WTC11 (cell line): ENCODE results near the gene NIT2. TPM values are rescaled to one million over a fixed set of nuclear protein-coding genes. Genes with fewer than 3 reads are reported as not detected.

Experiments
- ATAC-seq: fragments of 200-7000 bp; cut with Tn5 transposase; 2 replicates; pipeline ENCODE4 v1.10.0; 2021; ENCODE audit warnings: mild to moderate bottlenecking, moderate library complexity
- CTCF ChIA-PET: fragments of 300-600 bp; sonication (Branson Sonifier 250); formaldehyde crosslinking; loops from one replicate; lab custom pipeline; 2021; ENCODE audit warnings: antibody characterized with exemption; lab: Charles Lee
- POLR2A ChIA-PET: fragments of 350-600 bp; sonication (Branson Sonifier 250); formaldehyde crosslinking; loops from one replicate; lab custom pipeline; 2021; ENCODE audit warnings: antibody characterized with exemption; lab: Charles Lee
- DNase-seq: peaks from one replicate; pipeline ENCODE4 v3.0.0; 2021; ENCODE audit warnings: low spot score
- H3K27ac Mint-ChIP-seq: 2 replicates; pipeline ENCODE4 v1.8.0; 2021; ENCODE audit warnings: mixed read lengths
- H3K27me3 Mint-ChIP-seq: 2 replicates; pipeline ENCODE4 v1.8.0; 2021; ENCODE audit warnings: low read depth, mild to moderate bottlenecking, moderate library complexity, mixed read lengths
- H3K36me3 Mint-ChIP-seq: 2 replicates; pipeline ENCODE4 v1.8.0; 2021; ENCODE audit warnings: mixed read lengths
- H3K4me1 Mint-ChIP-seq: 2 replicates; pipeline ENCODE4 v1.8.0; 2022; ENCODE audit warnings: mixed read lengths
- H3K4me3 Mint-ChIP-seq: 2 replicates; pipeline ENCODE4 v1.8.0; 2021; ENCODE audit warnings: mild to moderate bottlenecking, moderate library complexity, mixed read lengths
- H3K9me3 Mint-ChIP-seq: 2 replicates; pipeline ENCODE4 v1.8.0; 2021; ENCODE audit warnings: mixed read lengths
- ARID4B ChIP-seq: sonication (generic); formaldehyde crosslinking; IDR thresholded peaks from 2 replicates; pipeline ENCODE4 v1.8.0; 2023; ENCODE audit warnings: missing genetic modification reagents, mild to moderate bottlenecking, borderline replicate concordance
- ATF3 ChIP-seq: sonication (generic); formaldehyde crosslinking; conservative IDR thresholded peaks from 2 replicates; pipeline ENCODE4 v1.8.1; 2022; ENCODE audit warnings: mild to moderate bottlenecking, missing genetic modification reagents
- CTCF ChIP-seq: fragments of 200-600 bp; IDR thresholded peaks from 2 replicates; pipeline ENCODE4 v1.8.0; 2022; ENCODE audit warnings: antibody characterized with exemption
- E2F5 ChIP-seq: sonication (generic); formaldehyde crosslinking; IDR thresholded peaks from 2 replicates; pipeline ENCODE4 v1.8.1; 2022; ENCODE audit warnings: mild to moderate bottlenecking, moderate library complexity, missing genetic modification reagents
- EMX1 ChIP-seq: fragments of 250-450 bp; sonication (Bioruptor Pico); IDR thresholded peaks from 2 replicates; pipeline ENCODE4 v1.8.0; 2021; ENCODE audit warnings: mild to moderate bottlenecking
- HMGXB4 ChIP-seq: sonication (generic); formaldehyde crosslinking; IDR thresholded peaks from 2 replicates; pipeline ENCODE4 v1.8.1; 2023; ENCODE audit warnings: mild to moderate bottlenecking, moderate library complexity, missing genetic modification reagents
- JAZF1 ChIP-seq: fragments of 250-450 bp; sonication (Bioruptor Pico); IDR thresholded peaks from 2 replicates; pipeline ENCODE4 v1.9.0; 2021; ENCODE audit warnings: moderate library complexity, mild to moderate bottlenecking, inconsistent platforms
- SMAD4 ChIP-seq: sonication (generic); formaldehyde crosslinking; IDR thresholded peaks from 2 replicates; pipeline ENCODE4 v1.8.0; 2022; ENCODE audit warnings: mild to moderate bottlenecking, missing genetic modification reagents
- SP1 ChIP-seq: sonication (generic); formaldehyde crosslinking; conservative IDR thresholded peaks from 2 replicates; pipeline ENCODE4 v1.8.1; 2022; ENCODE audit warnings: missing genetic modification reagents
- USF1 ChIP-seq: sonication (generic); formaldehyde crosslinking; IDR thresholded peaks from 2 replicates; pipeline ENCODE4 v1.8.0; 2022; ENCODE audit warnings: mild to moderate bottlenecking, missing genetic modification reagents
- ZMAT4 ChIP-seq: fragments of 250-450 bp; sonication (Bioruptor Pico); IDR thresholded peaks from 2 replicates; pipeline ENCODE4 v1.9.0; 2021; ENCODE audit warnings: mild to moderate bottlenecking
- ZNF219 ChIP-seq: sonication (generic); formaldehyde crosslinking; IDR thresholded peaks from 2 replicates; pipeline ENCODE4 v1.8.0; 2023; ENCODE audit warnings: missing genetic modification reagents, mild to moderate bottlenecking, borderline replicate concordance
- ZNF317 ChIP-seq: sonication (generic); formaldehyde crosslinking; IDR thresholded peaks from 2 replicates; pipeline ENCODE4 v1.8.1; 2023; ENCODE audit warnings: low read depth, mild to moderate bottlenecking, moderate library complexity, missing genetic modification reagents, borderline replicate concordance
- total RNA-seq: library from RNA; stranded (reverse); gene quantifications from 3 replicates; pipeline ENCODE4 v1.2.3, GENCODE V29; 2021

Gene NIT2
- total RNA-seq, 1 experiment from 2014 or later, result 27.3 TPM

GRCh38 chr3:100401674-100402041 is 67.1 kb downstream of the NIT2 start (continued):
- no peak for TF ChIP-seq ZMAT4 (CRISPR knock-in tag)
- no peak for TF ChIP-seq ZNF317 (CRISPR knock-in tag)
- no peak for TF ChIP-seq USF1 (CRISPR knock-in tag)
- TF ChIP-seq ATF3, result no peak
- TF ChIP-seq E2F5 (CRISPR knock-in tag), result no peak
- TF ChIP-seq, all 79 proteins: peak for 6

- Mint-ChIP-seq H3K4me1 (peaks cover 34% of the 10 kb centered on the region), H3K9me3 (no peaks in the 10 kb centered on the region), H3K27ac (peak overlapping the region; percentile 99; the same call in 1 of the 2 replicates), H3K36me3 (peaks cover 11% of the 10 kb centered on the region; the same call in 1 of the 2 replicates)
- POLR2A ChIA-PET, result interaction anchor here (0.7 to 3.0 kb wide), 2 partner anchors 67 to 835 kb away, joined by 3 to 15 read pairs; partner anchors contain the start of gene NIT2
- TF ChIP-seq CTCF (no peak), SMAD4 (CRISPR knock-in tag) (no peak)
- TF ChIP-seq, all 79 proteins: peak for 0
- ATAC-seq (no peak), DNase-seq (no peak)
- no peaks in the 10 kb centered on the region for H3K27me3 Mint-ChIP-seq
- CTCF ChIA-PET, result interaction anchor here (1.7 kb wide), 1 partner anchor 60 kb away, joined by 9 read pairs; no protein-coding TSS in a partner anchor
- H3K4me3 Mint-ChIP-seq, result peak overlapping the region; percentile 94
Observed at GRCh38 chr3:100402256-100402655, 67.7 kb downstream of the NIT2 start.

GRCh38 chr3:100402891-100403290 is 68.3 kb downstream of the NIT2 start:
- H3K4me3 Mint-ChIP-seq, result peak overlapping the region; percentile 94
- no peak for DNase-seq
- H3K27me3 Mint-ChIP-seq, result no peaks in the 10 kb centered on the region
- ATAC-seq, result no peak
- no peak for TF ChIP-seq ZNF219
- no peak for TF ChIP-seq ZMAT4 (CRISPR knock-in tag)
- TF ChIP-seq JAZF1, result no peak
- TF ChIP-seq, all 79 proteins: peak for 0
- Mint-ChIP-seq H3K27ac (peak overlapping the region; percentile 43), H3K9me3 (no peaks in the 10 kb centered on the region), H3K4me1 (peaks cover 40% of the 10 kb centered on the region), H3K36me3 (peaks cover 17% of the 10 kb centered on the region; the same call in 1 of the 2 replicates)
- POLR2A ChIA-PET, result no interaction called here
- CTCF ChIA-PET, result interaction anchor here (1.6 kb wide), 1 partner anchor 60 kb away, joined by 6 read pairs; no protein-coding TSS in a partner anchor

- POLR2A ChIA-PET, result interaction anchor here (0.7 to 1.1 kb wide), 2 partner anchors 16 to 69 kb away, joined by 3 read pairs; partner anchors contain the start of gene NIT2
- H3K4me3 Mint-ChIP-seq, result peak overlapping the region; percentile 94
- H3K36me3 Mint-ChIP-seq, result peaks cover 18% of the 10 kb centered on the region; the same call in 1 of the 2 replicates
- H3K27me3 Mint-ChIP-seq, result no peaks in the 10 kb centered on the region
- CTCF ChIA-PET, result interaction anchor here (0.7 to 1.6 kb wide), 4 partner anchors 9 to 386 kb away, joined by 3 to 6 read pairs (median 4); partner anchors contain the start of gene NIT2
- DNase-seq, result peak; percentile 20
- no peak for ATAC-seq
- no peaks in the 10 kb centered on the region for H3K9me3 Mint-ChIP-seq
- H3K4me1 Mint-ChIP-seq, result peaks cover 39% of the 10 kb centered on the region
- H3K27ac Mint-ChIP-seq, result peak overlapping the region; percentile 55; the same call in 1 of the 2 replicates
- TF ChIP-seq ARID4B (CRISPR knock-in tag) (no peak), EMX1 (CRISPR knock-in tag) (no peak), SP1 (no peak), HMGXB4 (no peak)
Observed at GRCh38 chr3:100403362-100404249, 69.0 kb downstream of the NIT2 start.
